ENCODE results near the gene SLC2A4. TPM values are rescaled to one million over a fixed set of nuclear protein-coding genes. Genes with fewer than 3 reads are reported as not detected.
"Not testable (repeated sequence)": the region's sequence is repeated elsewhere in the genome, so short reads cannot be mapped to it uniquely, and the experiment has no call there.

Gene SLC2A4
- total RNA-seq, 1 donor from 2014 or later, result 4.9 TPM

DNA sequence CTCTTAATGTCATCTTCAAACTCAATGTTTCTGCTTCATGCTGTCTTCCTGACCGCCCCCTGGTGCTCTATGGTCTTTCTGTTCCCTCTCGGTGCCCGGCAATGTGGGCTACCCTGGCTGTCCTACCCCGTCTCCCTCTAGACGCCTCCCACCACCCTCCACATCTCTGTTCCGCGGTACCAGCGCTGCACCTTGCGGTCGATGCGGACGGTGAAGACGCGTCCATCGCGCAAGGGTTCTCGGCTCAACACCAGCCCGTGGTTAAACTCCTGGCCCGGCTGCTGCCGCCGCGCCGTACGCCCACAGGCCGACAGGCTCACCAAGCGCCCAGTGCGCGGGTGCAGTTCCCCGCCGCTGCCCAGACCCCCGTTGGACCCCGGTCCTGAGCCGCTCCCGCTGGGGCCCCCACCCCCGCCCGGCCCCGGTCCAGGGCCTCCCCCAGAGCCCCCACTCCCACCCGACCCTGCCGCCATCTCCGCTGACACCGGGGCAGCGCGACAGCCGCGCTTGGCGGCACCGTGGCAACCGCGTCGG, 47.4 kb downstream of the SLC2A4 start, which contains the start of gene NEURL4:
TSS of gene NEURL4 (minus strand) at position 496 of the 534 bp plus-strand sequence. CDS start at position 473, 23 bp downstream.
- no peaks in the 10 kb centered on the region for H3K9me3 ChIP-seq
- TF ChIP-seq, protein P1, sequence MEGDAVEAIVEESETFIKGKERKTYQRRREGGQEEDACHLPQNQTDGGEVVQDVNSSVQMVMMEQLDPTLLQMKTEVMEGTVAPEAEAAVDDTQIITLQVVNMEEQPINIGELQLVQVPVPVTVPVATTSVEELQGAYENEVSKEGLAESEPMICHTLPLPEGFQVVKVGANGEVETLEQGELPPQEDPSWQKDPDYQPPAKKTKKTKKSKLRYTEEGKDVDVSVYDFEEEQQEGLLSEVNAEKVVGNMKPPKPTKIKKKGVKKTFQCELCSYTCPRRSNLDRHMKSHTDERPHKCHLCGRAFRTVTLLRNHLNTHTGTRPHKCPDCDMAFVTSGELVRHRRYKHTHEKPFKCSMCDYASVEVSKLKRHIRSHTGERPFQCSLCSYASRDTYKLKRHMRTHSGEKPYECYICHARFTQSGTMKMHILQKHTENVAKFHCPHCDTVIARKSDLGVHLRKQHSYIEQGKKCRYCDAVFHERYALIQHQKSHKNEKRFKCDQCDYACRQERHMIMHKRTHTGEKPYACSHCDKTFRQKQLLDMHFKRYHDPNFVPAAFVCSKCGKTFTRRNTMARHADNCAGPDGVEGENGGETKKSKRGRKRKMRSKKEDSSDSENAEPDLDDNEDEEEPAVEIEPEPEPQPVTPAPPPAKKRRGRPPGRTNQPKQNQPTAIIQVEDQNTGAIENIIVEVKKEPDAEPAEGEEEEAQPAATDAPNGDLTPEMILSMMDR (IDR thresholded peaks at IDR 0.05), result no peak
- peak within 1 kb of the TSS; percentile 89 to 97 for H3K4me3 ChIP-seq
- H3K36me3 ChIP-seq, result peaks cover 10 to 18% of the 10 kb centered on the region in 2 donors
- H3K4me1 ChIP-seq, result peaks cover 0 to 12% of the 10 kb centered on the region in 2 donors
- H3K27me3 ChIP-seq, result no peaks in the 10 kb centered on the region
- intact Hi-C loops (cut with DNase I), result loop anchor here (1.0 to 2.0 kb wide), 3 partner anchors 14 to 66 kb away; partner anchors contain the start of genes GPS2 and PLSCR3
- peak within 1 kb of the TSS; percentile 89 to 92 for H3K27ac ChIP-seq
- no peak for DNase-seq (ENCODE audit: low spot score in 2 of 2)

DNA sequence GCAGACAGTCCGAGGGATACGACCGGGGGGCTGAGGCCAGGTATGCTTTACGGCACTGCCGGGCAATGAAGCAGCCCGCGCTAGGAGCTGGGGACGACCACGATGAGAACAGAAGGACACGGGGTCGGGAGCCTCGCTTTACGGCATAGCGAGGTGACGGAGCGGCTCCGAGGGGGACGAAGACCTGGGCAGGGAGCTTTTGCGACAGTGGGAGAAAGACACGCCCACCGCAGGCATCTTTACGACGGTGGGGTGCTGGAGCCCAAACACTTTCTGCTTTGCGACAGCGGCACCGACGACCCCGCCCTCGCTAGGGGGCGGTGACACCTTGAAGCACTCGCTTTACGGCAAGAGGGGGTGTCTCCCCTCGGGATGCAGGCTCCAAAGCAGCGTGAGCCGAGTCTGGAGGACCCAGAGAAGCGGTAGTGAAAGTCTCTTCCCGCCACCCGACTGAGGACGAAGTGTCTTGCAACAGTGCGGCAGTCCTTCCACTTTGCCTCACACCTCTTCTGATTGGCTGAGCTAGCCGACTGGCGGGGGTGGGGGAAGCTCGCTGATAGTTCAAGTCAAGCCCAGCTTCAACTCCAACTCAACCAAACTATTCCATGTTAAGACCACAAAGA, 48.0 kb downstream of the SLC2A4 start:
- peaks cover 4 to 13% of the 10 kb centered on the region in 2 donors for H3K36me3 ChIP-seq
- H3K4me3 ChIP-seq, result peak overlapping the region; percentile 89 to 97
- intact Hi-C loops (cut with DNase I), result loop anchor here (1.0 to 2.0 kb wide), 3 partner anchors 14 to 65 kb away; partner anchors contain the start of genes GPS2 and PLSCR3

DNA sequence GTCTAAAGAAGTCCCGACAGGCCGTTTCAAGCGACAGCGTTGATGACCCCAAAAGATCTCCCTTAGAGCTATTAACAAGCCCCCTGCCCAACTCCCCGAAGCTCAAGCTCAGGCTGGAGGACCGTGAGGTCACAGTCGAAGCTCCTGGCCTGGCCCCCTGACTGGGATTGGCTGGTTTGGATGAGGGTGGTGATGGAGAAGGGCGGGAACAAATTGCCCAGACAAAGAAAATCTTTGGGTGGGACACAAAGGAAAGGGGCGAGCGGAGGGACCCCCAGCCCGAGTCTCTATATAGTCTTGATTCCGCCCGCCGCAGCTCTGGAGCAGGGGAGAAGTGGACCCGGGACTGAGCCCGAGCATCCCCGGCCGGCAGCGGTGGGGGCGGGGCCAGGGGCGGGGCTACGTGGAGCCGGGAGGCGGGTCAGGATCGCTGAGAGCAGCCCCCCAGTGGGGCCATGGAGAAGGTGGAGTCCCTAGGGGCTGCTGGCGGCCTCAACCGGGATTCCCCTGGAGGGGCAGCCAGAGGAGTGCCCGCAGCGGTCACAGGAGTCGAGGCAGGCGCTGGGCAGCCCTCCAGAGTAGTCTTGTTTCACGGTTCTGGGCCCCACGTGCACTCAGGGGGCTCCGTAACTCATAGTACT, 48.6 kb downstream of the SLC2A4 start:
- peak; percentile 55 to 87 for DNase-seq (ENCODE audit: low spot score in 2 of 2)
- TF ChIP-seq, protein P1 (IDR thresholded peaks at IDR 0.05), result no peak
- intact Hi-C loops (cut with DNase I), result loop anchor here (1.0 to 2.0 kb wide), 4 partner anchors 15 to 73 kb away; partner anchors contain the start of genes GPS2 and PLSCR3
- peaks cover 0 to 6% of the 10 kb centered on the region in 2 donors for H3K36me3 ChIP-seq
- no peaks in the 10 kb centered on the region for H3K9me3 ChIP-seq
- H3K27me3 ChIP-seq, result no peaks in the 10 kb centered on the region
- peak overlapping the region; percentile 89 to 97 for H3K4me3 ChIP-seq
- H3K27ac ChIP-seq, result peak overlapping the region; percentile 89 to 92
- peaks cover 0 to 12% of the 10 kb centered on the region in 2 donors for H3K4me1 ChIP-seq

More for the DNA sequence above, 48.0 kb downstream of the SLC2A4 start:
- Histone ChIP-seq H3K27ac (peak overlapping the region; percentile 89 to 92), H3K9me3 (no peaks in the 10 kb centered on the region), H3K4me1 (peaks cover 0 to 12% of the 10 kb centered on the region in 2 donors), H3K27me3 (no peaks in the 10 kb centered on the region)
- TF ChIP-seq, protein P1 (IDR thresholded peaks at IDR 0.05), result no peak
- DNase-seq (ENCODE audit: low spot score in 2 of 2), result peak; percentile 98 to 99

DNA sequence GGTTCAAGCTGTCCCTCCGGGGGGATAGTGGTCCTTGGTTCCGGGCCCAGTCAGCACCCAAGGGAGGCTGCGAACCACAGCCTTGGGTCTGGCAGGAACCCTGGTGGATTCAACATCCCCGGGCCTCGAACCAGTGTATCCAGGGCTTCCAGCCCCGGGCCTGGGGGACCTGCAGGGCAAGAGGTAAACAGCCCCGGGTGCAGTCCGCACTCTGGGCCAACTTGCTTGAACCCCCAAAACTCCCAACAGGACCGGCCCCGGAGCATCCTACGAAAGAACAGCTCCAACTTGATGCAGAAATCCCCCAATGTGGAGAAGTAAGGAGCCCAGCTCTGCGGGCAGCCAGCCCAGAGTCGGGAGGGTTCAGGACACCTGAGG, 49.1 kb downstream of the SLC2A4 start:
- no peak for DNase-seq (ENCODE audit: low spot score in 2 of 2)
- TF ChIP-seq, protein P1 (IDR thresholded peaks at IDR 0.05), result no peak
- Histone ChIP-seq H3K36me3 (peaks cover 0 to 1% of the 10 kb centered on the region in 2 donors), H3K27ac (peak overlapping the region; percentile 89 to 92), H3K27me3 (no peaks in the 10 kb centered on the region), H3K9me3 (no peaks in the 10 kb centered on the region), H3K4me3 (peak overlapping the region; percentile 89 to 97), H3K4me1 (peaks cover 0 to 12% of the 10 kb centered on the region in 2 donors)
- intact Hi-C loops (cut with DNase I), result loop anchor here (1.0 kb wide), 1 partner anchor 73 kb away; no protein-coding TSS in a partner anchor

DNA sequence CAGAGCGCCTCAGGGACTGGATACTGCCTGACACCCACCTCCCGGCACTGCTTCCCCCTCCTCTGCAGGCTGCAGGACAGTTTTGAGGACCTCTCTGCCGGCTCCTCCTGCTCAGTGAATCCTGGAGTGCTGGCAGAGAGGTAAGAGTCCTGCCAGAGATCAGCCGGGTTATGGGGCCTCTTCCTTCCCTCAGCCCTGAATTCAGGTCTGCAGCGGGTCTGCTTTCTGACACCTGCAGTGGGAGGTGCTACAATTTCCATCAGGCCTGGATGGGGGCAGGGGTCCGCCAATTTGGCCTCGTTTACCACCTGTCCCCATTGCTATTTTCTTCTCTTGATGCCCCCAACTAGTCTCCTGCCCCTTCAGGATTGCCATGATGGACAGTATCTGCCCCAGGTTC, 50.6 kb downstream of the SLC2A4 start:
- H3K27ac ChIP-seq, result no peak overlapping the region
- DNase-seq (ENCODE audit: low spot score in 2 of 2), result no peak

DNA sequence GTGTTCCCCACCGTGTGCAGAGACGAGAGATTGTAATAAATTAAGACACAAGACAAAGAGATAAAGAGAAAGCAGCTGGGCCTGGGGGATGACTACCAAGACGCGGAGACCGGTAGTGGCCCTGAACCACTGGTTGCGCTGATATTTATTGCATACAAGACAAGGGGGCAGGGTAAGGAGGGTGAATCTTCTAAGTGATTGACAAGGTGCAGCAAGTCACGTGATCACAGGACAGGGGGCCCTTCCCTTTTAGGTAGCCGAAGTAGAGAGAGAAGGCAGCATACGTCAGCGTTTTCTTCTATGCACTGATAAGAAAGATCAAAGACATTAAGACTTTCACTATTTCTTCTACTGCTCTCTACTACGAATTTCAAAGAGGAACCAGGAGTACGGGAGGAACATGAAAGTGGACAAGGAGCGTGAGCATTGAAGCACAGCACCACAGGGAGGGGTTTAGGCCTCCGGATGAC, 51.1 kb downstream of the SLC2A4 start:
- DNase-seq (ENCODE audit: low spot score in 2 of 2); H3K27ac ChIP-seq; H3K4me3 ChIP-seq; intact Hi-C loops (cut with DNase I); H3K9me3 ChIP-seq; H3K27me3 ChIP-seq; H3K36me3 ChIP-seq: not testable (repeated sequence)
- peaks cover 0 to 12% of the 10 kb centered on the region in 2 donors for H3K4me1 ChIP-seq

More for the DNA sequence above, 50.6 kb downstream of the SLC2A4 start:
- Histone ChIP-seq H3K4me1 (peaks cover 0 to 12% of the 10 kb centered on the region in 2 donors), H3K9me3 (no peaks in the 10 kb centered on the region), H3K36me3 (no peaks in the 10 kb centered on the region), H3K27me3 (no peaks in the 10 kb centered on the region), H3K4me3 (no peak overlapping the region)
- TF ChIP-seq, protein P1 (IDR thresholded peaks at IDR 0.05), result no peak
- intact Hi-C loops (cut with DNase I), result no loop called here
